Chondrocyte (in vitro differentiated cells): ENCODE measurements around the gene LRRC66. TPM values are rescaled to one million over a fixed set of nuclear protein-coding genes. Genes with fewer than 3 reads are reported as not detected.

Experiments
- DNase-seq: peaks from one replicate; pipeline ENCODE4 v3.0.0; 2021; ENCODE audit warnings: mixed read lengths, low spot score
- H3K27ac Mint-ChIP-seq: one replicate; pipeline ENCODE4 v1.8.0; 2021; ENCODE audit warnings: mild to moderate bottlenecking, moderate library complexity, mixed read lengths; ENCODE audit not compliant: unreplicated experiment
- H3K27me3 Mint-ChIP-seq: 2 replicates; pipeline ENCODE4 v1.8.0; 2021; ENCODE audit warnings: low read depth, mixed read lengths
- H3K36me3 Mint-ChIP-seq: 2 replicates; pipeline ENCODE4 v1.8.0; 2021; ENCODE audit warnings: low read depth, mixed read lengths
- H3K4me1 Mint-ChIP-seq: 2 replicates; pipeline ENCODE4 v1.8.0; 2021; ENCODE audit warnings: low read depth, mild to moderate bottlenecking, mixed read lengths
- H3K4me3 Mint-ChIP-seq: one replicate; pipeline ENCODE4 v1.8.0; 2021; ENCODE audit warnings: mild to moderate bottlenecking, moderate library complexity, mixed read lengths; ENCODE audit not compliant: unreplicated experiment
- H3K9me3 Mint-ChIP-seq: 2 replicates; pipeline ENCODE4 v1.8.0; 2021; ENCODE audit warnings: low read depth, mixed read lengths
- CTCF ChIP-seq: fragments of 200-600 bp; sonication (generic); IDR thresholded peaks from 2 replicates; pipeline ENCODE4 v1.5.0; 2021; ENCODE audit warnings: antibody characterized with exemption, mild to moderate bottlenecking, moderate library complexity
- total RNA-seq: library from RNA; stranded (reverse); gene quantifications from 3 replicates; pipeline ENCODE4 v1.2.1, GENCODE V29; 2021

Gene LRRC66
- total RNA-seq, 1 donor from 2014 or later: 0.57 TPM

- no peak for TF ChIP-seq CTCF
- no peaks in the 10 kb centered on the region for H3K9me3 Mint-ChIP-seq
- no peaks in the 10 kb centered on the region for H3K36me3 Mint-ChIP-seq
- H3K4me1 Mint-ChIP-seq: no peaks in the 10 kb centered on the region
- no peak for DNase-seq
- H3K27me3 Mint-ChIP-seq: peaks cover 20% of the 10 kb centered on the region
- H3K4me3 Mint-ChIP-seq: no peak overlapping the region
- no peak overlapping the region for H3K27ac Mint-ChIP-seq
These were observed 24.9 kb upstream of the LRRC66 start for GRCh38 chr4:52045028-52045427.

- Mint-ChIP-seq H3K4me1 (peaks cover 38% of the 10 kb centered on the region), H3K36me3 (peaks cover 2% of the 10 kb centered on the region), H3K4me3 (peak within 1 kb of the TSS; percentile 88), H3K9me3 (no peaks in the 10 kb centered on the region), H3K27ac (peak within 1 kb of the TSS; percentile 83), H3K27me3 (peaks cover 13% of the 10 kb centered on the region)
- peak; percentile 93 for DNase-seq
- no peak for TF ChIP-seq CTCF
These were observed 18.1 kb upstream of the LRRC66 start, which contains the start of gene SGCB for GRCh38 chr4:52038103-52038912. SGCB (minus strand) TSS chr4:52038299; CDS start chr4:52038259, 40 bp downstream.

GRCh38 chr4:52037689-52038102 is 17.5 kb upstream of the LRRC66 start:
- Mint-ChIP-seq H3K36me3 (peaks cover 2% of the 10 kb centered on the region), H3K27ac (peak overlapping the region; percentile 75), H3K4me3 (peak overlapping the region; percentile 88), H3K4me1 (peaks cover 38% of the 10 kb centered on the region), H3K27me3 (peaks cover 13% of the 10 kb centered on the region), H3K9me3 (no peaks in the 10 kb centered on the region)
- DNase-seq: no peak
- TF ChIP-seq CTCF: no peak

- Mint-ChIP-seq H3K27me3 (peaks cover 8% of the 10 kb centered on the region), H3K27ac (peak overlapping the region; percentile 75), H3K4me1 (peaks cover 38% of the 10 kb centered on the region), H3K36me3 (peaks cover 5% of the 10 kb centered on the region), H3K9me3 (no peaks in the 10 kb centered on the region), H3K4me3 (peak overlapping the region; percentile 88)
- DNase-seq: no peak
- no peak for TF ChIP-seq CTCF
These were observed 16.8 kb upstream of the LRRC66 start for GRCh38 chr4:52036886-52037530.

- Mint-ChIP-seq H3K4me3 (peak overlapping the region; percentile 22), H3K27me3 (no peaks in the 10 kb centered on the region), H3K27ac (no peak overlapping the region), H3K36me3 (peaks cover 18% of the 10 kb centered on the region), H3K9me3 (no peaks in the 10 kb centered on the region), H3K4me1 (peaks cover 51% of the 10 kb centered on the region)
- DNase-seq: no peak
- no peak for TF ChIP-seq CTCF
These were observed 15.0 kb upstream of the LRRC66 start for GRCh38 chr4:52035190-52035589.
